ENCODE data around the gene TARBP1.

DNA sequence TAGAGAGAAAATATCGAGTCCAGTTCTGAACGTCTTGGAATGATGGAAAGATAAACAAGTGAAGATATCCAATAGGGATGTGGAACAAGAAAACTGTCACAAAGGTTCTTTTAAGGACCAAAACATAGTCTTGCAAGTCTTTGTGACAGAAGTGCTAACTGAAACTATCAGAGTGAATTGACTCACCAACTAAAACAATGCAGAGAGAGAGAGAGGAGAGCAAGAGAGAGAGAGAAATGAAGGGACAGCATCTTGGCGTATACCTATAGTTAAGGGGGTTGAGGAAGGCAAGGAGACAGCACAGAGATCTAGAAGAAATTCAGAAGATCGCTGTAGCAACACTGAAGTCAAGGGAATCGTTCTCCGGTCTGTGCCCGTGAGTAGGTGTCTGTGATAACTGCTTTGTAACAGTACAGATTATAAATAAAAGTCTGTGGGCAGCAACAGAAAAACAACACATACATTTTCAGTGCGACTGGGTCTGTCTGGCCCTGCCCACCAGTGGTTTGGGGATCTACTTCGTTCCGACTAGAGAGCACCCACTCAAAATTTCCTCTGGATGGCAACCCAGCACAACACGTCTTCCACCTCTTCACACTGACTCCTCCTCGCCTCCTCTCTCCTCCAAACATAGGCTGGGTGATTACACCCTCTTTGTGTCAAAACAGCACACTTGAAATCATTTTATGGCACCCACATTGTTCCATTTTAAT lies 110.5 kb downstream of the TARBP1 start:
- TF ChIP-seq, protein P1, sequence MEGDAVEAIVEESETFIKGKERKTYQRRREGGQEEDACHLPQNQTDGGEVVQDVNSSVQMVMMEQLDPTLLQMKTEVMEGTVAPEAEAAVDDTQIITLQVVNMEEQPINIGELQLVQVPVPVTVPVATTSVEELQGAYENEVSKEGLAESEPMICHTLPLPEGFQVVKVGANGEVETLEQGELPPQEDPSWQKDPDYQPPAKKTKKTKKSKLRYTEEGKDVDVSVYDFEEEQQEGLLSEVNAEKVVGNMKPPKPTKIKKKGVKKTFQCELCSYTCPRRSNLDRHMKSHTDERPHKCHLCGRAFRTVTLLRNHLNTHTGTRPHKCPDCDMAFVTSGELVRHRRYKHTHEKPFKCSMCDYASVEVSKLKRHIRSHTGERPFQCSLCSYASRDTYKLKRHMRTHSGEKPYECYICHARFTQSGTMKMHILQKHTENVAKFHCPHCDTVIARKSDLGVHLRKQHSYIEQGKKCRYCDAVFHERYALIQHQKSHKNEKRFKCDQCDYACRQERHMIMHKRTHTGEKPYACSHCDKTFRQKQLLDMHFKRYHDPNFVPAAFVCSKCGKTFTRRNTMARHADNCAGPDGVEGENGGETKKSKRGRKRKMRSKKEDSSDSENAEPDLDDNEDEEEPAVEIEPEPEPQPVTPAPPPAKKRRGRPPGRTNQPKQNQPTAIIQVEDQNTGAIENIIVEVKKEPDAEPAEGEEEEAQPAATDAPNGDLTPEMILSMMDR (conservative IDR thresholded peaks at IDR 0.05; ENCODE audit: low read depth, low read length): no peak
- TF ChIP-seq SMC3 (IDR thresholded peaks at IDR 0.05; ENCODE audit: low read depth, low read length) (no peak), MAZ (IDR thresholded peaks at IDR 0.05; ENCODE audit: borderline replicate concordance, low read depth, low read length) (no peak), CEBPB (IDR thresholded peaks at IDR 0.05; ENCODE audit: low read depth, low read length) (no peak), RCOR1 (IDR thresholded peaks at IDR 0.05; ENCODE audit: insufficient replicate concordance, low read length) (no peak), BHLHE40 (IDR thresholded peaks at IDR 0.05; ENCODE audit: low read depth, low read length) (no peak)

Measured in IMR-90 (cell line).